Kasumi-1 (cell line): ENCODE data around the gene CNTFR.
A peak's percentile ranks its signal among the peaks of the same experiment; 100 is the strongest.
"Not testable (repeated sequence)": the region's sequence is repeated elsewhere in the genome, so short reads cannot be mapped to it uniquely, and the experiment has no call there.

ENCODE experiments used
- DNase-seq, 2 experiments: peaks; one replicate each; lab custom pipeline; 2025; lab: John Stamatoyannopoulos, UW

CNTFR gene

DNA sequence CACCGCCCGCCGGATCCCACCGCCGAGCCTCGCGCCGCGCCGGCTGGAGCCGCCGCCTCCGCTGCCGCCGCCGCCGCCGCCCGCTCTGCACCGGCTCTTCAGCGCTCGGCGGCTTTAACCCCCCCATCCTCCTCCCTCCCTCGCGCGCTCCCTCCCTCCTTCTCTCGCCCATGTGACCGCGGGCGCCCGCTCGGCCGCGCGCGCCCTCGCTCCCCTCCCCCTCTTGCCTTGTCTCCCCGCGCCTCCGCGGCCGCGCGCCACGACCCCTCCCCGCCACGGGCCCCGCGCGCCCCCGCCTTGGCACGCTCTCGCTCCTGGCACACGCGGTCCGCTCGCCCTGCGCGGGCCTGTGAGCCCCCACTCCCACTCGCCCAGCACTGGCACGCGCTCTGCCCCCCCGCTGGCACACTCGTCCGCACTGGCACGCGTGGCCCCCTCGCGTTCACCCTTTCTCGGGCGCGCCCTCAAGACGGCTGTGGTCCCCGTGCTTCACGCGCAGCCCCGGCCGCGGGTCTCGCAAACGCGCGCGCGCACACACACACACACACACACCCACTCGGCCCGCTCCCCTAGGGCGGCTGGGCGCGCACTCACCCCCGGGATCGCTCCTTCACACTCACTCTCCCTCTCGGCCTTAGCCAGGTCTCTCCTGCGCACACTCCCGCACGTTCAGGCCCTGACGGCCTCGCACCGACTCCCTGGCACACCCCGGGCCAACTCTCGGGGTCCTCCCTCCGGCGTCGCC lies at the start of gene CNTFR:
Gene CNTFR, minus strand, starts transcription at position 89 of the 745 bp plus-strand sequence. CDS start 20,743 bp downstream, outside the sequence.
- no peak for DNase-seq

GRCh38 chr9:34639322-34639721 lies 49.8 kb upstream of the CNTFR start:
- not testable (repeated sequence) for DNase-seq

DNA sequence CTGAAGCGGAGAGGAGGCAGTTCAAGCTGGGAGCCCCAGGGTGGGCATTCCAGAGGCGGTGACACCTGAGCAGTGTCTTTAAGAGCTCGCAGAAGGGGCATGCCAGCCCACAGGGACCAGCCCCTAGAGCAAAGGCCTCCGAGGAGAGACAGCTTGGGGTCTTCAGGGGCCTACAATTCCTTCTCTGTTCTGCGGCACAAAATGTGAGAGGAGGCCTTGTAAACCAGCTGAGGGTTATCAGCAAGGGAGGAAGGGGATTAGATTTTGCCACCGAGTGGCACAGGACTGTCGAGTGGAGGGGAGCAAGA lies 48.6 kb upstream of the CNTFR start:
- DNase-seq: no peak

- peak; percentile 85 to 86 for DNase-seq
Measured at GRCh38 chr9:34637356-34638137, 48.0 kb upstream of the CNTFR start, which contains the start of gene SIGMAR1. TSS of gene SIGMAR1 (minus strand) at chr9:34637787. CDS start at chr9:34637697, 90 bp downstream.

- no peak for DNase-seq
Measured at GRCh38 chr9:34636791-34637355, 47.3 kb upstream of the CNTFR start.

DNA sequence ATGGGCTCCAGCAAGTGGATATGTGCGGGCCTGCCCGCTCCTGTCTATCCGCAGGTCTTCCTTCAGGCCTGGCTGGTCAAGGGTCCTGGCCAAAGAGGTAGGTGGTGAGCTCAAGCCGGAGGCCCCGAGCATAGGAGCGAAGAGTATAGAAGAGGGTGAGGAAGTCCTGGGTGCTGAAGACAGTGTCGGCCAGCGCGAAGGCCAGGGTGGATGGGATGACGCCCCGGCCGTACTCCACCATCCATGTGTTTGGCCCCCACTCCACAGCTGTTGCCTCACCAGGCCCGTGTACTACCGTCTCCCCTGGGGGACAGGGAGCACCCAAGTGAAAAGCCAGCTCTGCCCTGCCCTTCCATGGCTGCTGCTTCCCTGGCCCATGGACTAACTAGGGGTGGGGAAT lies 46.0 kb upstream of the CNTFR start:
- no peak for DNase-seq

- no peak for DNase-seq
Measured at GRCh38 chr9:34634551-34635248, 45.2 kb upstream of the CNTFR start.

DNA sequence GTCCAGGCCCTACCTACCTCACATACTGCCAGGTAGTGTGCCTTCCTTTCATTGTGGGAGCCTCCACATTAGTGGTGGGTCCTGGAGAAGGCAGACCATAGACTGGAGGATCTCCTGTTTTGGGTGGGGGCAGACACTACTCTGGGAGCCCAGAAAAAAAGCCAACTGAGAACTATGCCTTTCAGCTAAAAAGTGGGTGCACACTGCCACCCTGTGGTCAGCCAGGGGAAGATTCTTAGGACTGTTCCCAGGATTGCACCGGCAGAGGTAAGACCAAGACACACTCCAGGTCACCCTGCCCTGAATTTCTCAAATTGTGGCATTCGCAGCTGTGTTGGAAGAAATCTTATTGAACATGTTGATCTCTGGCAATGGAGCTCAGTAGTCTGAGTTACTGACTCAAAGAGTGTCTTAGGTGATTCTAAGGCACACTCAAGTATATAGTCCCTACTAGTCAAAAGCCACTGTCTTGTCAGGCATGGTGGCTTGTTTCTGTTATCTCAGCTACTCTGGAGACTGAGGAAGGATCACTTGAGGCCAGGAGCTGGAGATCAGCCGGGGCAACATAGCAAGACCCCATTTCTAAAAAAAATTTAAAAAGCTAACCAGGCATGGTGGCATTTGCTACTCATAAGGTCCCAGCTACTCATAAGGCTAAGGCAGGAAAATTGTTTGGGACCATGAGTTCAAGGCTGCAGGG lies 44.5 kb upstream of the CNTFR start:
- DNase-seq: peak; percentile 71 to 82

DNA sequence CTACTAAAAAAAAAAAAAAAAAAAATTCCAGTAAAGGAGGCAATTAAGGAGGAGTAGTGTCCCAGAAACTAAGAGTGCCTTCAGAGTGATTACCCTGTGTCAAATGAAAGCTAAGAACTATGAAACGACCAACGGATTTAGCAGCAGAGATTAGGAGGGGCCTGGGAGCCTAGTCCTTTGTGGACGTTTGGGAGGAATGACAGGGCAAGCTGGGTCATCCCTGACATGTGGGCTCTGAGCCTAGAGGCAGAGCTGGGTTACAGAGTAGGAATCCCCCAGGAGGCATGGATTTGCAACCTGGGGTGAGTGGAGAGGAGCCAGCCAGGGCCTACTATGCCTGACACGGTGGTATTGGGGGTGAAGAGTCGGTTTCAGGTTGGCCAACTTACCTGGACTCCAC lies 43.6 kb upstream of the CNTFR start:
- DNase-seq: no peak

DNA sequence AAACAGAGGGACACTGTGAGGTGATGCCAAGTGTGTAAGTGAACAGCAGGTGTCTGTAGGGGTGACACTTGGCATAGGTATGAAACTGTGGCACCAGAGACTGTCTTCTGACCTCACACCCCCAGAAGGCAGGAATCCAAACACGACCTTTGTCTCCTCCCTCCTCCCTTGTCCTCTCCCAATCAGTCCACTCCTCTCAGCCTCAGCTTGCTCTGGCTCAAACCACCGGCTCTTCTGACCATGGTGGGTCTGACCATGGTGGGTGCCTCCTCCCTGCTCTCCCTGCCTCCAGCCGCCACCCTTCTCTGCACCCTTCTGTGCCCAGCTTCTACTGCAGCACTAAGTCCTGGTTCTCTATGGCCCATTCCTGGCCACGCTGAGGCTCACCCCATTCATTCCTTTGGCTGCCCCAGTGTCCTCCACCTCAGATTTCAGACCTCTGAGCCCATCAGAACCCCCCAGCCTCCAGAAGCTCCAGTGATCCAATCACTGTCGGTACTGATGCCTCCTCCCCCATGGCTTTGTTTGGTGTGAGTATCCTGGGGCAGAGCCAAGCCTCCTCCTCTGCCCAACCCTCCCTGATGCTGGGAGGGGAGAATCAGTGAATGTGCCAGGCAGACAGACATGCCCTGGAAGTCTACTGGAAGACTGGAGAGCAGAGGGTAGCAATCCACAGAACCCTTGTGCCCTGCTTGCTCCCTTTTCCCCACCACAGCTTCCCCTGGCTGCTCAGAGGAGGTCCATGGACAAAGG lies 41.1 kb upstream of the CNTFR start:
- DNase-seq: no peak

DNA sequence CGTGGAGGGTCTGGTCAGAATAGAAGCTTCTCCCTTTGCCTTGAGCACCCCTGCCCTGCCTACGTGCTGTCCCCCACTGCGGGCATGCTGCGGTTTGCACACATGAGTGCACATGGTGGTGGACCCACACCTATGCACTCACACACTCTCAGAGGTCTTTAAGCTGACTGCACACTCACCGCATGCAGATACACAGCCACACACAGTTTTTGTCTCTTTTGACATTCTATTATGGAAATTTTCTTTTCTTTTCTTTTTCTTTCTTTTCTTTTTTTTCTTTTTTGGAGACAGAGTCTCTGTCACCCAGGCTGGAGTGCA lies 39.9 kb upstream of the CNTFR start:
- no peak for DNase-seq

- no peak for DNase-seq
Measured at GRCh38 chr9:34628656-34629490, 39.3 kb upstream of the CNTFR start, which contains the start of gene ARID3C. TSS of gene ARID3C (minus strand) at chr9:34629066. CDS start at chr9:34628014, 1,052 bp downstream.

DNA sequence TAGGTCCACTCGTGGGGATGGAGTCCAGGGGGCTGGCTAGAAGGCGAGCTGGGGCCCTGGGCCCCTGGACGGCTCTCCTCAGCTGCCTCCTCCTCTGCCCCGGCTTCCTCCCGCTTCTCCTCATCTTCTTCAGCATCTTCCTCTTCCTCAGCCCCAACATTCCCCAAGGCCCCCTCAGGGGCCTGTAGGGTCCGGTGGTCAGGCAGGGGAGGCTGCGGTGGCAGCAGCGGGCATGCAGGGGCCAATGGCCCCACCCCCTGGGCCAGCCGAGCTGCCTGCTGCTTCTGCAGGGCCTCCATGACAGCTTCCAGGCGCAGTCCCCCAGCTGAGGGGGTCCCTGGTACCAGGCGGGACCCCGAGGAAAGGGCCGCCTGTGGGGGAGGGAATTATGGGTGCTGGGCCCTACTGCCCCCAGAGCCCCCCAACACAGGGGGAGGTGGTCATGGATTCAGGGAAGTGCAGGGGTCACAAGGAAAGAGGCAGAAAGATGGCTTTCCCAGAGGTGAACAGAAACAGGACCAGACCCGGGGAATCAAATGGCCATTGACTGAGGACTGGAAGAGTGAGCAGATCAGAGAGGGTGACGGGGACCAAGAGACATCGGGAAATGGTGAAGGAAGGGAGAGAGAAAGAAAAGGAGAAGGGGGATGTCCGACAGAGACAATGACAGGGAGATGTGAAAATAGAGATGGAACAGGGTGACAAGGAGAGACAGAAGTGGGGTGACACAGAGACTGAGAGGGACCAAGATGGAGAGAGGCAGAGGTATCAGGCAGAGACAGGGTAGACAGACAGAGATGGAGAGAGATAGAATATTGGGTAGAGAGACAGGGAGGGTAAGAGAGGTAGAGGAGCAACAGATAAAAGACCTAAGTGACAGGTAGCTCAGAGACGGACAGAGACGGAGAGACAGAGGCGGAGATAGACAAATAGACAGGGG lies 38.5 kb upstream of the CNTFR start:
- DNase-seq: peak in 1 of 2 experiments; percentile 16

DNA sequence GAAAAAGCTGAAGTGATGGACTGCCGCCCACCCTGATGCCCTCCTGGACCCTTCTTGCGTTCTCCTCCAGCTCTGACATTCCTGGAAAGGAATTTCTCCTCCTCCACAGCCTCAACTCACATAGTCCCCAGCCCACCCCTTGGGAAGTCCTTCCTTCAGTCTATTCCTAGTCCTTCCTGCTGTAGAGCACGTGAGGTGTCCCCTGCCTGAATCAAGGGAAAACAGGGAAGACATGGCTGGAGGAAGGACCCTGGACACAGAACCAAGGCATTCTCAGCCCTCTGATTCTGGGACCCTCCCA lies 35.6 kb upstream of the CNTFR start:
- no peak for DNase-seq

- no peak for DNase-seq
Measured at GRCh38 chr9:34624475-34625185, 35.1 kb upstream of the CNTFR start.

GRCh38 chr9:34623374-34624235 lies 34.1 kb upstream of the CNTFR start:
- DNase-seq: no peak
